Gastroesophageal sphincter (tissue), 4 donors: ENCODE data around the gene ELMOD3. TPM values are rescaled to one million over a fixed set of nuclear protein-coding genes. Genes with fewer than 3 reads are reported as not detected.
A peak's percentile ranks its signal among the peaks of the same experiment; 100 is the strongest.

Experiments used
- ATAC-seq: fragments of 150-250 bp; one replicate; pipeline ENCODE4 v1.9.1; 2016; ENCODE audit warnings: mild to moderate bottlenecking, moderate library complexity
- H3K27ac ChIP-seq, 4 donors: fragments of 200-600 bp; sonication (generic) in 3 of 4; 1 replicate in 3 of 4; 2 replicates in 1 of 4; pipeline ENCODE4 v1.5.1; 2016 to 2019
- H3K27me3 ChIP-seq: fragments of 200-600 bp; sonication (generic); one replicate; pipeline ENCODE4 v1.5.1; 2019
- H3K36me3 ChIP-seq, 2 donors: fragments of 200-600 bp; sonication (generic); one replicate each; pipeline ENCODE4 v1.5.1; 2019; ENCODE audit warnings: control low read depth in 1 of 2
- H3K4me1 ChIP-seq, 3 donors: fragments of 200-600 bp; sonication (generic); 1 replicate in 2 of 3; 2 replicates in 1 of 3; pipeline ENCODE4 v1.5.1; 2016 to 2019; ENCODE audit warnings: control low read depth in 2 of 3
- H3K4me3 ChIP-seq, 2 donors: fragments of 200-600 bp; sonication (generic); one replicate each; pipeline ENCODE4 v1.5.1; 2019; ENCODE audit warnings: mild to moderate bottlenecking in 1 of 2, moderate library complexity in 1 of 2
- H3K9me3 ChIP-seq, 3 donors: fragments of 200-600 bp; sonication (generic); one replicate each; pipeline ENCODE4 v1.5.1; 2017 to 2019; ENCODE audit warnings: control low read depth in 2 of 3
- EP300 ChIP-seq: sonication (generic); formaldehyde crosslinking; IDR thresholded peaks from one replicate; pipeline ENCODE4 v1.6.1; 2017; ENCODE audit warnings: antibody characterized with exemption, mild to moderate bottlenecking
- POLR2A ChIP-seq, 2 donors: fragments of 450-650 bp; IDR thresholded peaks; one replicate each; pipeline ENCODE4 v1.6.1; 2017; ENCODE audit warnings: antibody characterized with exemption in 2 of 2, mild to moderate bottlenecking in 2 of 2, moderate library complexity in 1 of 2
- POLR2AphosphoS5 ChIP-seq: sonication (generic); formaldehyde crosslinking; IDR thresholded peaks from one replicate; pipeline ENCODE4 v1.6.1; 2017; ENCODE audit warnings: antibody characterized with exemption
- WGBS, 2 donors: methylation state at CpG; one replicate each; pipeline ENCODE4 v1.1.5; 2018; ENCODE audit warnings: low coverage in 1 of 2; 5-methylcytosine and 5-hydroxymethylcytosine counted together
- total RNA-seq, 4 donors: library from RNA; depleted of rRNA; stranded (reverse); fragments of >200 nt; gene quantifications; one replicate each; pipeline ENCODE4 v1.1.0, GENCODE V29; 2016
- TF ChIP-seq, protein P1 (sequence below), 4 experiments: fragments of 200-600 bp in 2 of 4; fragments of 450-650 bp in 2 of 4; sonication (generic) in 1 of 4; IDR thresholded peaks; one replicate each; pipeline ENCODE4 v1.5.1; 2017 to 2019; ENCODE audit warnings: antibody characterized with exemption in 4 of 4, mild to moderate bottlenecking in 2 of 4, moderate library complexity in 2 of 4

Gene ELMOD3
- total RNA-seq, 4 donors from 2014 or later, result 12.4 to 25.8 (median 18.0) TPM

DNA sequence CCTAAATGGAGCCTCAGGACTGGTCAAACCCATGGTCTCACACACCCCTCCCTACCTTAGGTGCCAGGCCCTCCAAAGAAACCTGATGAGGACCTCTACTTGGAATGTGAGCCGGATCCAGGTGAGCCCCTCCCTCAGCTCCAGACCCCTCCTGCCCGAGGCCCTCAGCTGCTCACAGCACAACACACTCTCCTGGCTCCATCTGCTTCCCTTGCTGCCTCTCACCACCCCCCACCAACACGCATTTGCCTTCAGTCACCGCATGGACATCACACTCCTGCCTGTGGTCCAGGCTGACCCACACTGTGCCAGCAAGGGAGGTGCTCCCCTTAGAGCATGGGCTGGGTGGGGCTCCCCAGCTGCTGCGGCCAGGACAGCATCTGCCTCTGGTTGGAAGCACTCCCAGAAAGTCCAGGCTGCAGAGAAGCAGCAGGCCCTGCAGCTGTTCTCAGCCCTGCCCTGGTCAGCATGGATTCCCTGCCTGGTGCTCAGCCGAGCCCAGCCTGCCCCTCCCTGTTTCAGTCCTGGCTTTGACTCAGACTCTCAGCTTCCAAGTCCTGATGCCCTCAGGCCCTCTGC lies 79.0 kb downstream of the ELMOD3 start:
- 38% methylated on average over 4 of the region's 6 CpGs; no CpG with 5 or more reads in 1 of the 2 donors for WGBS, 2 donors
- Histone ChIP-seq H3K9me3 (no peaks in the 10 kb centered on the region), H3K27me3 (no peaks in the 10 kb centered on the region), H3K36me3 (no peaks in the 10 kb centered on the region), H3K27ac (peak overlapping the region in 3 of 4 donors; percentile 95 to 96 (median 96)), H3K4me1 (peaks cover 3 to 65% (median 26%) of the 10 kb centered on the region in 3 donors), H3K4me3 (no peak overlapping the region)
- TF ChIP-seq POLR2A (IDR thresholded peaks at IDR 0.05) (no peak), POLR2AphosphoS5 (peak; percentile 92), EP300 (no peak)
- TF ChIP-seq, protein P1, sequence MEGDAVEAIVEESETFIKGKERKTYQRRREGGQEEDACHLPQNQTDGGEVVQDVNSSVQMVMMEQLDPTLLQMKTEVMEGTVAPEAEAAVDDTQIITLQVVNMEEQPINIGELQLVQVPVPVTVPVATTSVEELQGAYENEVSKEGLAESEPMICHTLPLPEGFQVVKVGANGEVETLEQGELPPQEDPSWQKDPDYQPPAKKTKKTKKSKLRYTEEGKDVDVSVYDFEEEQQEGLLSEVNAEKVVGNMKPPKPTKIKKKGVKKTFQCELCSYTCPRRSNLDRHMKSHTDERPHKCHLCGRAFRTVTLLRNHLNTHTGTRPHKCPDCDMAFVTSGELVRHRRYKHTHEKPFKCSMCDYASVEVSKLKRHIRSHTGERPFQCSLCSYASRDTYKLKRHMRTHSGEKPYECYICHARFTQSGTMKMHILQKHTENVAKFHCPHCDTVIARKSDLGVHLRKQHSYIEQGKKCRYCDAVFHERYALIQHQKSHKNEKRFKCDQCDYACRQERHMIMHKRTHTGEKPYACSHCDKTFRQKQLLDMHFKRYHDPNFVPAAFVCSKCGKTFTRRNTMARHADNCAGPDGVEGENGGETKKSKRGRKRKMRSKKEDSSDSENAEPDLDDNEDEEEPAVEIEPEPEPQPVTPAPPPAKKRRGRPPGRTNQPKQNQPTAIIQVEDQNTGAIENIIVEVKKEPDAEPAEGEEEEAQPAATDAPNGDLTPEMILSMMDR (IDR thresholded peaks at IDR 0.05), result peak in 1 of 4 experiments; percentile 14
- ATAC-seq, result peak; percentile 82

DNA sequence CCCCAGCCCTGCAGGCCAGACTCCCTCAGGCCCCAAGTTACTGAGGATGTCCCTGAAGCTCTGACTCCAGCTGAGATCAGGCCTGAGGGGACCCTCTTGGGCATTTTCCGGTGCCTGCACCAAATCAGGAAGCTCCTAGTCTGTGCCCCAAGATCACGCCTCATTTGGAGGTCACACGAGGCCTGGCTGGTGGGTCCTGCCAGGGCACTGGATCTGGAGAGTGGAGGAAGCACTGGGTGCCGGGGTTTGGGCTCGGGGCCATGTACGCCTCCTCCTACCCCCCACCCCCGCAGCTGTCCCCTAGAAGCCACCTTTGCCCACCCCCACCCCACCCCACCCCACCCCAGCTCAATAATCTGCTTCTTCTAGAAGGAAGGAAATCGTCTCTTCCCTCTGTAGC lies 80.1 kb downstream of the ELMOD3 start:
- no peaks in the 10 kb centered on the region for H3K36me3 ChIP-seq
- no peak overlapping the region for H3K4me3 ChIP-seq
- no peaks in the 10 kb centered on the region for H3K27me3 ChIP-seq
- H3K27ac ChIP-seq, result peak overlapping the region in 3 of 4 donors; percentile 95 to 96 (median 96)
- 60% methylated on average over 1 of the region's 8 CpGs; no CpG with 5 or more reads in 1 of the 2 donors for WGBS, 2 donors
- no peaks in the 10 kb centered on the region for H3K9me3 ChIP-seq
- no peak for ATAC-seq
- H3K4me1 ChIP-seq, result peaks cover 4 to 75% (median 29%) of the 10 kb centered on the region in 3 donors
- TF ChIP-seq EP300 (no peak), POLR2AphosphoS5 (no peak), POLR2A (IDR thresholded peaks at IDR 0.05) (no peak)
- TF ChIP-seq, protein P1 (IDR thresholded peaks at IDR 0.05), result no peak

DNA sequence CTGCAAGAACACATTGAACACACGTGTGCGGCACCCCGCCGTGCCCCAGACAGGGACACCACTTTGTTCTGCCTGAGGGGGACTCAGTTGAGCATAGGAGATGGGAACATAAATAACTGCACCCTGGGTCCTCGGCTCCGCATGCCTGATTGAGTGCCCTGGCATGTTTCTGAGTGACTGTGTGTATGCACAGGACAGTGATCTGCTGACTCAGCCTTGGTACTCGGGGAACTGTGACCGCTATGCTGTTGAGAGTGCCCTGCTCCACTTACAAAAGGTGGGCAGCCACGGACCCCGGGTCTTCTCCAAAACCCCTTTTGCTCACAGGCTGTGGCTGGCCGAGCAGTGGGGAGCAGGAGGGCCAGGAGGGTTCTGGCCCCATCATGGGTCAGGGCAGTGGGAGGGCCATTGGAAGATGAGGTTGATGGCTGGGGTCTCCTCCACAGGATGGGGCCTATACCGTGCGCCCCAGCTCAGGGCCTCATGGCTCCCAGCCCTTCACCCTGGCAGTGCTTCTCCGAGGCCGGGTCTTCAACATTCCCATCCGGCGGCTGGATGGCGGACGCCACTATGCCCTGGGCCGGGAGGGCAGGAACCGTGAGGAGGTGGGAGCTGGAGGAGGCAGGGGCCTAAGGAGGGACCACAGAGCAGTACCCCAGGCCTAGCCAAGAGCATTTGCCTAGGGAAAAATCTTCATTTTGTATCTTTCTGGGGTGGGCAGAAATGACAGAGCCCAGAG lies 80.8 kb downstream of the ELMOD3 start:
- ATAC-seq, result no peak
- Histone ChIP-seq H3K36me3 (no peaks in the 10 kb centered on the region), H3K9me3 (no peaks in the 10 kb centered on the region), H3K27ac (peak overlapping the region in 3 of 4 donors; percentile 95 to 96 (median 96)), H3K4me1 (peaks cover 4 to 74% (median 29%) of the 10 kb centered on the region in 3 donors), H3K4me3 (no peak overlapping the region), H3K27me3 (no peaks in the 10 kb centered on the region)
- 98% methylated on average over 8 of the region's 21 CpGs; no CpG with 5 or more reads in 1 of the 2 donors for WGBS, 2 donors
- no peak for TF ChIP-seq POLR2A (IDR thresholded peaks at IDR 0.05)
- TF ChIP-seq, protein P1 (IDR thresholded peaks at IDR 0.05), result no peak
- TF ChIP-seq POLR2AphosphoS5, result no peak
- no peak for TF ChIP-seq EP300

DNA sequence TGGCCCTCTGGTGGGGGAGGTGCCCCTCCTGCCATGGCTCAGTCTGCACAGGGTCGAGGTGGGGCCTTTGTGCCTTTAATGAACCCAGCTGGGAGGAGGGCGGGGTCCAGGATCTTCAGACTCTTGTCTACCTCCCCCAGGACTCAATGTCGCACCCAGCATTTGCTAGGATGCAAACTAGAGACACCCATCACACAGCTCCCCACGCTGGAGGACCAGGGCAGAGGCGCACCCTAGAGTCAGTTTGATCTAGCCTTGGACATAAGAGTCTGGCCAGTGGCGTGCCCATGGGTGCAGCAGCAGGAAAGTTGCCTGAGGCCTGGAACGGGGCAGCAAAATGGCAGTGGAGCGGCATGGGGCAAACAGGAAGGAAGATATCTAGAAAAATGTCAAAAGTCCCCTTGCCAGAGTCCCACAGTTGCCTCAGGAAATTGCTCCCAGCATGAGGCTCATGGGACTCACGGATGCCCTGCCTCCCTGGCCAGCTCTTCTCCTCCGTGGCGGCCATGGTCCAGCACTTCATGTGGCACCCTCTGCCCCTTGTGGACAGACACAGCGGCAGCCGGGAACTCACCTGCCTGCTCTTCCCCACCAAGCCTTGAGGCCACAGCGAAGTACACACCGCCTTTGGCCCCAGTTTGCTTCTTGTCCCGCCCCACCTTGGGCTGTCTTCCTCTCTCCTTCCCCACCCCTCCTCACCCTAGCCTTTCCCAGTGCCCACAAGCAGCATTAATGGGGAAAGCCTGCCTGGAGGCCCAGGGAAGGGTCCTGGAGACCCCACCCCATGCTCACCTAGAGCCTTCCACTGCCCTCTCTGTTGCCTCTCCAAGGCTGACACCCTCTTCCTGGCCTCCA lies 81.6 kb downstream of the ELMOD3 start:
- 91% methylated on average over 9 of the region's 16 CpGs; no CpG with 5 or more reads in 1 of the 2 donors for WGBS, 2 donors
- Histone ChIP-seq H3K4me3 (no peak overlapping the region), H3K36me3 (no peaks in the 10 kb centered on the region), H3K4me1 (peaks cover 4 to 68% (median 29%) of the 10 kb centered on the region in 3 donors), H3K27me3 (no peaks in the 10 kb centered on the region), H3K9me3 (no peaks in the 10 kb centered on the region), H3K27ac (peak overlapping the region; percentile 91 to 96 (median 96))
- no peak for TF ChIP-seq EP300
- TF ChIP-seq POLR2A (IDR thresholded peaks at IDR 0.05), result no peak
- TF ChIP-seq, protein P1 (IDR thresholded peaks at IDR 0.05), result no peak
- TF ChIP-seq POLR2AphosphoS5, result no peak
- no peak for ATAC-seq
